SIG-M5 treated with dmso at 0.1 percent for 504 hours (cell line): ENCODE data around the gene RFX2.

Experiments used
- DNase-seq: peaks from one replicate; lab custom pipeline; 2025; ENCODE audit not compliant: unreplicated experiment; lab: John Stamatoyannopoulos, UW

RFX2 gene

GRCh38 chr19:6105444-6105843, 4.9 kb downstream of the RFX2 start:
- no peak for DNase-seq

- no peak for DNase-seq
Observed at GRCh38 chr19:6103894-6104293, 6.4 kb downstream of the RFX2 start.

- no peak for DNase-seq
Observed at GRCh38 chr19:6103217-6103644, 7.1 kb downstream of the RFX2 start.

- DNase-seq, result no peak
Observed at GRCh38 chr19:6101991-6102390, 8.3 kb downstream of the RFX2 start.

- DNase-seq, result no peak
Observed at GRCh38 chr19:6101291-6101825, 8.9 kb downstream of the RFX2 start.

- no peak for DNase-seq
Observed at GRCh38 chr19:6100284-6100915, 9.9 kb downstream of the RFX2 start.

GRCh38 chr19:6099599-6099998, 10.7 kb downstream of the RFX2 start:
- no peak for DNase-seq

- DNase-seq, result no peak
Observed at GRCh38 chr19:6099033-6099432, 11.3 kb downstream of the RFX2 start.

GRCh38 chr19:6098574-6098973, 11.7 kb downstream of the RFX2 start:
- no peak for DNase-seq

- no peak for DNase-seq
Observed at GRCh38 chr19:6097911-6098310, 12.4 kb downstream of the RFX2 start.

- DNase-seq, result no peak
Observed at GRCh38 chr19:6095760-6096159, 14.5 kb downstream of the RFX2 start.

- no peak for DNase-seq
Observed at GRCh38 chr19:6092329-6093286, 17.7 kb downstream of the RFX2 start.

- DNase-seq, result no peak
Observed at GRCh38 chr19:6091771-6092291, 18.5 kb downstream of the RFX2 start.

GRCh38 chr19:6090634-6091033, 19.7 kb downstream of the RFX2 start:
- DNase-seq, result no peak

GRCh38 chr19:6088602-6089049, 21.7 kb downstream of the RFX2 start:
- DNase-seq, result no peak

- no peak for DNase-seq
Observed at GRCh38 chr19:6087074-6087571, 23.2 kb downstream of the RFX2 start.

GRCh38 chr19:6086068-6086788, 24.1 kb downstream of the RFX2 start:
- DNase-seq, result no peak

- DNase-seq, result no peak
Observed at GRCh38 chr19:6084821-6085220, 25.5 kb downstream of the RFX2 start.

- no peak for DNase-seq
Observed at GRCh38 chr19:6079107-6079506, 31.2 kb downstream of the RFX2 start.

GRCh38 chr19:6078068-6078467, 32.2 kb downstream of the RFX2 start:
- DNase-seq, result no peak
